ENCODE measurements around the gene ZCCHC24. TPM values are rescaled to one million over a fixed set of nuclear protein-coding genes. Genes with fewer than 3 reads are reported as not detected.

The ZCCHC24 gene
- total and polyA plus RNA-seq, 2 of the 8 experiments (the other 6 are each of a cell fraction or from before 2014, with no cell fraction given) = 3.9 to 6.9 TPM

- no peak overlapping the region for H2AK5ac ChIP-seq (ENCODE audit: low read depth, low read length)
- no peak overlapping the region for H4K91ac ChIP-seq (replicated peaks; ENCODE audit: insufficient read length, low read length)
- no peak overlapping the region for H2AFZ ChIP-seq (ENCODE audit: low read length)
- ChIA-PET POLR2A (ENCODE audit: partially characterized antibody) (interaction anchor here (1.5 kb wide), 1 partner anchor 48 kb away, joined by 3 read pairs; no protein-coding TSS in a partner anchor), CTCF (ENCODE audit: partially characterized antibody) (interaction anchor here (0.6 to 2.7 kb wide), 21 partner anchors 9 to 64 kb away, joined by 3 to 13 read pairs (median 5); no protein-coding TSS in a partner anchor)
- no peaks in the 10 kb centered on the region for H3K23me2 ChIP-seq (ENCODE audit: low read depth, low read length)
- H3K4me2 ChIP-seq (ENCODE audit: insufficient read depth in 1 of 2, low read depth in 2 of 2, low read length in 2 of 2) = no peak overlapping the region
- H2BK20ac ChIP-seq (ENCODE audit: low read length) = no peak overlapping the region
- H3K56ac ChIP-seq (replicated peaks; ENCODE audit: insufficient read length, low read depth, low read length) = no peak overlapping the region
- no peak overlapping the region for H4K8ac ChIP-seq (ENCODE audit: extremely low read depth, insufficient read depth, low read length)
- no peak overlapping the region for H2BK120ac ChIP-seq (replicated peaks; ENCODE audit: low read depth, low read length)
- 0 out of 2 replicates have a peak overlapping the region, but pooled peaks have one; percentile 24 for H2BK5ac ChIP-seq (ENCODE audit: low read depth, low read length)
- H4K20me1 ChIP-seq (replicated peaks in 1 of 2; ENCODE audit: control insufficient read depth in 1 of 2, insufficient read depth in 2 of 2, low read length in 2 of 2) = peaks cover 2 to 3% of the 10 kb centered on the region in 2 experiments
- no peak overlapping the region for H3K14ac ChIP-seq (ENCODE audit: insufficient read length)
- 83% methylated on average over 3 of the region's 3 CpGs; no CpG with 5 or more reads in 1 of the 2 experiments for WGBS, 2 experiments (ENCODE audit: extremely low coverage in 1 of 2, insufficient coverage in 1 of 2, insufficient read length in 1 of 2, insufficient replicate concordance in 2 of 2, low coverage in 1 of 2, low lambda C conversion rate in 2 of 2, missing lambda C conversion rate in 1 of 2)
- H3K27ac ChIP-seq (ENCODE audit: low read depth, low read length) = no peak overlapping the region
- DNase-seq (ENCODE audit: low read depth in 1 of 2, low spot score in 2 of 2) (no peak), FAIRE-seq (no peak)
- H4K5ac ChIP-seq (ENCODE audit: insufficient read length, low read depth, low read length) = no peak overlapping the region
- H2BK15ac ChIP-seq (ENCODE audit: low read length) = no peak overlapping the region
- H3K36me3 ChIP-seq (ENCODE audit: control insufficient read depth in 2 of 4, insufficient read depth in 4 of 4, low read length in 3 of 4) = no peaks in the 10 kb centered on the region
- H3K79me2 ChIP-seq (ENCODE audit: control insufficient read depth in 1 of 2, insufficient read depth in 2 of 2, low read length in 2 of 2) = no peaks in the 10 kb centered on the region
- H3K9me3 ChIP-seq (ENCODE audit: insufficient read depth in 2 of 2, low read depth in 1 of 2, low read length in 1 of 2) = no peaks in the 10 kb centered on the region
- no peak overlapping the region for H2BK12ac ChIP-seq (ENCODE audit: low read depth, low read length)
- no peaks in the 10 kb centered on the region for H3K79me1 ChIP-seq (ENCODE audit: low read depth, low read length)
- H3K4ac ChIP-seq (replicated peaks; ENCODE audit: insufficient read length, low read depth, low read length) = no peak overlapping the region
- no peak overlapping the region for H3K9ac ChIP-seq (replicated peaks in 1 of 4; ENCODE audit: extremely low read depth in 1 of 4, low read depth in 3 of 4, low read length in 3 of 4)
- H3K4me3 ChIP-seq (ENCODE audit: extremely low read depth in 1 of 4, insufficient read depth in 2 of 4, low read depth in 3 of 4, low read length in 4 of 4) = no peak overlapping the region
- H3K27me3 ChIP-seq (replicated peaks in 1 of 4; ENCODE audit: control insufficient read depth in 3 of 4, extremely low read depth in 1 of 4, insufficient read depth in 3 of 4, low read length in 3 of 4) = peaks cover 0 to 9% (median 5%) of the 10 kb centered on the region in 4 experiments; a peak in 4 of 7 replicates
- peaks cover 0 to 11% (median 3%) of the 10 kb centered on the region in 4 experiments; a peak in 5 of 7 replicates for H3K4me1 ChIP-seq (replicated peaks in 1 of 4; ENCODE audit: control insufficient read depth in 3 of 4, insufficient read depth in 4 of 4, low read length in 3 of 4)
- H3K23ac ChIP-seq (ENCODE audit: insufficient read length) = no peak overlapping the region
- H3K18ac ChIP-seq (ENCODE audit: extremely low read depth, low read length) = no peak overlapping the region
- TF ChIP-seq CEBPB (IDR thresholded peaks at IDR 0.05; ENCODE audit: low read depth, low read length) (no peak), JUND (IDR thresholded peaks at IDR 0.05; ENCODE audit: low read length) (no peak), MAFK (IDR thresholded peaks at IDR 0.05; ENCODE audit: low read depth, low read length) (no peak), CHD2 (IDR thresholded peaks at IDR 0.05; ENCODE audit: low read length) (no peak), HDAC6 (IDR thresholded peaks at IDR 0.05; ENCODE audit: low read depth, low read length) (no peak), ATF2 (IDR thresholded peaks at IDR 0.05; ENCODE audit: low read length) (no peak), E2F6 (IDR thresholded peaks at IDR 0.05) (no peak), SP4 (IDR thresholded peaks at IDR 0.05; ENCODE audit: low read length) (no peak), ATF3 (IDR thresholded peaks at IDR 0.05; ENCODE audit: insufficient read depth, low read depth, low read length) (no peak), TAF7 (optimal IDR thresholded peaks at IDR 0.05; ENCODE audit: borderline replicate concordance, low read depth, low read length) (no peak), KDM1A (IDR thresholded peaks at IDR 0.05; ENCODE audit: borderline replicate concordance, low read length) (no peak)
These were observed 6.7 kb downstream of the ZCCHC24 start for GRCh38 chr10:79438699-79439085.
